SK-N-SH treated with all-trans-retinoic acid at 6 μM for 48 hours (cell line): ENCODE data around the gene ZNF330.

ENCODE experiments used
- BACH2 ChIP-seq: fragments of 250-450 bp; sonication (Bioruptor Pico); IDR thresholded peaks from 2 replicates; pipeline ENCODE4 v1.9.0; 2021; ENCODE audit warnings: mild to moderate bottlenecking, borderline replicate concordance
- TCF4 ChIP-seq: fragments of 250-450 bp; sonication (Bioruptor Pico); IDR thresholded peaks from 2 replicates; pipeline ENCODE4 v1.8.0; 2021; ENCODE audit warnings: mild to moderate bottlenecking, moderate library complexity, borderline replicate concordance
- ZFP30 ChIP-seq: fragments of 450-650 bp; formaldehyde crosslinking; IDR thresholded peaks from 2 replicates; pipeline ENCODE4 v1.5.0; 2022; ENCODE audit warnings: mild to moderate bottlenecking, moderate library complexity
- TF ChIP-seq, protein P1 (sequence below): fragments of 250-450 bp; sonication (Bioruptor Pico); IDR thresholded peaks from 2 replicates; pipeline ENCODE4 v1.8.0; 2020; ENCODE audit warnings: mild to moderate bottlenecking, moderate library complexity, borderline replicate concordance
- TF ChIP-seq, protein P2 (sequence below): fragments of 250-450 bp; sonication (Bioruptor Pico); IDR thresholded peaks from 2 replicates; pipeline ENCODE4 v1.5.1; 2021; ENCODE audit warnings: mild to moderate bottlenecking, moderate library complexity
- TF ChIP-seq, protein P3 (sequence below): fragments of 250-450 bp; sonication (Bioruptor Pico); IDR thresholded peaks from 2 replicates; pipeline ENCODE4 v1.8.0; 2021; ENCODE audit warnings: low read depth, mild to moderate bottlenecking, moderate library complexity, borderline replicate concordance

DNA sequence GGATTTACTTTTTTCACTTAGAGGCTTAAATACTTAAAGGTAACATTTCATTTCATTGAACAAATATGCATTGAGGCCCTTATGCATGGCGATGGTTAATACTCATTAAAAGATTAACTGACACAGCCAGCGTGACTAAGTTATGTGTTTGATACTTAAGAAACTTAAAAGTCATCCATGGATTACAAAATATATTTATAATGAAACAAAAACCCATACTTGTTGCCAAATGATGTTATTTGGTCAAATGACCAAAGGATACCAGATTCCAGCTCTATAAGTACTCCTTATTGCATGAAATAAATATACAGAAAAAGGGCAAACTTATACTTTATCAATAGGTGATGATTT is 26.7 kb downstream of the ZNF330 start:
- TF ChIP-seq ZFP30 (CRISPR knock-in tag): no peak
- TF ChIP-seq, protein P1, sequence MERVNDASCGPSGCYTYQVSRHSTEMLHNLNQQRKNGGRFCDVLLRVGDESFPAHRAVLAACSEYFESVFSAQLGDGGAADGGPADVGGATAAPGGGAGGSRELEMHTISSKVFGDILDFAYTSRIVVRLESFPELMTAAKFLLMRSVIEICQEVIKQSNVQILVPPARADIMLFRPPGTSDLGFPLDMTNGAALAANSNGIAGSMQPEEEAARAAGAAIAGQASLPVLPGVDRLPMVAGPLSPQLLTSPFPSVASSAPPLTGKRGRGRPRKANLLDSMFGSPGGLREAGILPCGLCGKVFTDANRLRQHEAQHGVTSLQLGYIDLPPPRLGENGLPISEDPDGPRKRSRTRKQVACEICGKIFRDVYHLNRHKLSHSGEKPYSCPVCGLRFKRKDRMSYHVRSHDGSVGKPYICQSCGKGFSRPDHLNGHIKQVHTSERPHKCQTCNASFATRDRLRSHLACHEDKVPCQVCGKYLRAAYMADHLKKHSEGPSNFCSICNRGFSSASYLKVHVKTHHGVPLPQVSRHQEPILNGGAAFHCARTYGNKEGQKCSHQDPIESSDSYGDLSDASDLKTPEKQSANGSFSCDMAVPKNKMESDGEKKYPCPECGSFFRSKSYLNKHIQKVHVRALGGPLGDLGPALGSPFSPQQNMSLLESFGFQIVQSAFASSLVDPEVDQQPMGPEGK: no peak
- TF ChIP-seq, protein P2, sequence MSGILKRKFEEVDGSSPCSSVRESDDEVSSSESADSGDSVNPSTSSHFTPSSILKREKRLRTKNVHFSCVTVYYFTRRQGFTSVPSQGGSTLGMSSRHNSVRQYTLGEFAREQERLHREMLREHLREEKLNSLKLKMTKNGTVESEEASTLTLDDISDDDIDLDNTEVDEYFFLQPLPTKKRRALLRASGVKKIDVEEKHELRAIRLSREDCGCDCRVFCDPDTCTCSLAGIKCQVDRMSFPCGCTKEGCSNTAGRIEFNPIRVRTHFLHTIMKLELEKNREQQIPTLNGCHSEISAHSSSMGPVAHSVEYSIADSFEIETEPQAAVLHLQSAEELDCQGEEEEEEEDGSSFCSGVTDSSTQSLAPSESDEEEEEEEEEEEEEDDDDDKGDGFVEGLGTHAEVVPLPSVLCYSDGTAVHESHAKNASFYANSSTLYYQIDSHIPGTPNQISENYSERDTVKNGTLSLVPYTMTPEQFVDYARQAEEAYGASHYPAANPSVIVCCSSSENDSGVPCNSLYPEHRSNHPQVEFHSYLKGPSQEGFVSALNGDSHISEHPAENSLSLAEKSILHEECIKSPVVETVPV (CRISPR knock-in tag): no peak
- TF ChIP-seq, protein P3, sequence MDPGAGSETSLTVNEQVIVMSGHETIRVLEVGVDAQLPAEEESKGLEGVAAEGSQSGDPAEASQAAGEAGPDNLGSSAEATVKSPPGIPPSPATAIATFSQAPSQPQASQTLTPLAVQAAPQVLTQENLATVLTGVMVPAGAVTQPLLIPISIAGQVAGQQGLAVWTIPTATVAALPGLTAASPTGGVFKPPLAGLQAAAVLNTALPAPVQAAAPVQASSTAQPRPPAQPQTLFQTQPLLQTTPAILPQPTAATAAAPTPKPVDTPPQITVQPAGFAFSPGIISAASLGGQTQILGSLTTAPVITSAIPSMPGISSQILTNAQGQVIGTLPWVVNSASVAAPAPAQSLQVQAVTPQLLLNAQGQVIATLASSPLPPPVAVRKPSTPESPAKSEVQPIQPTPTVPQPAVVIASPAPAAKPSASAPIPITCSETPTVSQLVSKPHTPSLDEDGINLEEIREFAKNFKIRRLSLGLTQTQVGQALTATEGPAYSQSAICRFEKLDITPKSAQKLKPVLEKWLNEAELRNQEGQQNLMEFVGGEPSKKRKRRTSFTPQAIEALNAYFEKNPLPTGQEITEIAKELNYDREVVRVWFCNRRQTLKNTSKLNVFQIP (CRISPR knock-in tag): no peak
- no peak for TF ChIP-seq BACH2 (CRISPR knock-in tag)
- TF ChIP-seq TCF4 (CRISPR knock-in tag): no peak
